ENCODE results near the gene UBAP2L.
"Not testable (repeated sequence)": the region's sequence is repeated elsewhere in the genome, so short reads cannot be mapped to it uniquely, and the experiment has no call there.

DNA sequence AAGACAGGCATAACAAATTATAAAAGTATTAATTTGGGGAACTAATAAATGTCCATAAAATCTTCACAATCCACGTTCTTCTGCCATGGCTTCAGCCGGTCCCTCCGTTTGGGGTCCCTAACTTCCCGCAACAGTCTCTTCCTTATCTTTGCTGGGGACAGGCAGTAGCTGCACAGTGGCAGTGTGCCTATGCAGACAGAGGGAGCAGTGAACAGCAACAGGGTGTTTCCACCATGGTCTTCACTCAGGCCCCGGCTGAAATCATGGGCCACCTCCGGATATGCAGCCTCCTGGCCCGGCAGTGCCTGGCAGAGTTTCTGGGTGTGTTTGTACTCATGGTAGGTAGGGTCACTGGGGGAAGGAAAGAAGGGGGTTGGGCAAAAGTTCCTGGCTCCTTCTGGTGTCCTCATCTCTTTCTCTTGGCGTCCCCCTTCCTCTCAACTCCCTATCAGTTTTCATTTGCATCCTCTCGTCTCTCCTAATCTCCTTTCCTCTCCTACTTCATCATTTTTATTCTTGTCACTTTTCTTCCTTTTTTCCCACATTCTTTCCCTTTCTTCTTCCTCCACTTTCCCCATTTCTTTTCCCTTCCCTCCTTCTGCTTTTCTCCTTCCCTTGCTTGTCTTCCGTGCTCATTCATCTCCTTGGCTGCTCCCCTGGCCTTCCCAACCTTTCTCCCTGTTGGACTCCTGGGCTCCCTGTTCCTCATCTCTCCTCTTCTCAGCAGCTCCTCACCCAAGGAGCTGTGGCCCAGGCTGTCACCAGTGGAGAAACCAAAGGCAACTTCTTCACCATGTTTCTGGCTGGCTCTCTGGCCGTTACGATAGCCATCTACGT, 91.7 kb downstream of the UBAP2L start:
- TF ChIP-seq, protein P1, sequence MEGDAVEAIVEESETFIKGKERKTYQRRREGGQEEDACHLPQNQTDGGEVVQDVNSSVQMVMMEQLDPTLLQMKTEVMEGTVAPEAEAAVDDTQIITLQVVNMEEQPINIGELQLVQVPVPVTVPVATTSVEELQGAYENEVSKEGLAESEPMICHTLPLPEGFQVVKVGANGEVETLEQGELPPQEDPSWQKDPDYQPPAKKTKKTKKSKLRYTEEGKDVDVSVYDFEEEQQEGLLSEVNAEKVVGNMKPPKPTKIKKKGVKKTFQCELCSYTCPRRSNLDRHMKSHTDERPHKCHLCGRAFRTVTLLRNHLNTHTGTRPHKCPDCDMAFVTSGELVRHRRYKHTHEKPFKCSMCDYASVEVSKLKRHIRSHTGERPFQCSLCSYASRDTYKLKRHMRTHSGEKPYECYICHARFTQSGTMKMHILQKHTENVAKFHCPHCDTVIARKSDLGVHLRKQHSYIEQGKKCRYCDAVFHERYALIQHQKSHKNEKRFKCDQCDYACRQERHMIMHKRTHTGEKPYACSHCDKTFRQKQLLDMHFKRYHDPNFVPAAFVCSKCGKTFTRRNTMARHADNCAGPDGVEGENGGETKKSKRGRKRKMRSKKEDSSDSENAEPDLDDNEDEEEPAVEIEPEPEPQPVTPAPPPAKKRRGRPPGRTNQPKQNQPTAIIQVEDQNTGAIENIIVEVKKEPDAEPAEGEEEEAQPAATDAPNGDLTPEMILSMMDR (IDR thresholded peaks at IDR 0.05): not testable (repeated sequence)
- TF ChIP-seq POLR2A, EP300 (IDR thresholded peaks at IDR 0.05): not testable (repeated sequence)
